ENCODE measurements around the gene BMPR1A. TPM values are rescaled to one million over a fixed set of nuclear protein-coding genes. Genes with fewer than 3 reads are reported as not detected.

Gene BMPR1A
- total RNA-seq, 1 experiment from 2014 or later: 94.3 TPM

DNA sequence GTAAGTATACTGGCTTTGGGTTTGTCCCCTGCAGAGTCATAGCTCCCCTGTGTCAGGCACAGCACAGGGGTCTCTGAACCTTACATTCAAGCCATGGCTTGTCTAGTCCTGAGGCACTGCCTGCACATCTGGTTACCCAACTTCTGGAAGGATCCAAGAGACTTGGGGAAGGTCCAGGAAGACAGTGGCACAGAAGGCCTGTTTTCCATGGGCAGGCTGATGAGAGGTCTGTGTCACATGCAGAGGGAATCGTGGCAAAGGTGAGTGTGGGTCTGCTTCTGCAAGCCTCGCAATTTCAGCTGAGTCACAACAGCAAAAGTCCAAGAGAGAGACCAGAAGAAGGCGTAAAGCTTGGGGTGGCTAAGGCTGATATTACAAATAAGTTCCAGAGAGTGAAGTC is 28.4 kb upstream of the BMPR1A start:
- BruUV-seq (replicated peaks): no TSS peak
- no peak overlapping the region for H3K4me3 ChIP-seq (ENCODE audit: low read depth in 2 of 2, low read length in 2 of 2)
- ChIA-PET CTCF (no interaction called here), POLR2A (no interaction called here)
- ATAC-seq (no peak), DNase-seq (ENCODE audit: low read depth, low spot score) (no peak)
- no peaks in the 10 kb centered on the region for H3K9me3 ChIP-seq (ENCODE audit: control insufficient read depth, insufficient read depth, low read depth, low read length)
- no peak overlapping the region for H3K27ac ChIP-seq (ENCODE audit: low read length)
- no peaks in the 10 kb centered on the region for H3K27me3 ChIP-seq (ENCODE audit: control insufficient read depth, insufficient read depth, low read length)
- intact Hi-C loops (cut with micrococcal nuclease; ENCODE audit: unreplicated experiment): no loop called here
- no peaks in the 10 kb centered on the region for H3K36me3 ChIP-seq (ENCODE audit: control insufficient read depth, insufficient read depth, low read length)
- no peaks in the 10 kb centered on the region for H3K4me1 ChIP-seq (ENCODE audit: control insufficient read depth, insufficient read depth, low read length)
- TF ChIP-seq, protein P1, sequence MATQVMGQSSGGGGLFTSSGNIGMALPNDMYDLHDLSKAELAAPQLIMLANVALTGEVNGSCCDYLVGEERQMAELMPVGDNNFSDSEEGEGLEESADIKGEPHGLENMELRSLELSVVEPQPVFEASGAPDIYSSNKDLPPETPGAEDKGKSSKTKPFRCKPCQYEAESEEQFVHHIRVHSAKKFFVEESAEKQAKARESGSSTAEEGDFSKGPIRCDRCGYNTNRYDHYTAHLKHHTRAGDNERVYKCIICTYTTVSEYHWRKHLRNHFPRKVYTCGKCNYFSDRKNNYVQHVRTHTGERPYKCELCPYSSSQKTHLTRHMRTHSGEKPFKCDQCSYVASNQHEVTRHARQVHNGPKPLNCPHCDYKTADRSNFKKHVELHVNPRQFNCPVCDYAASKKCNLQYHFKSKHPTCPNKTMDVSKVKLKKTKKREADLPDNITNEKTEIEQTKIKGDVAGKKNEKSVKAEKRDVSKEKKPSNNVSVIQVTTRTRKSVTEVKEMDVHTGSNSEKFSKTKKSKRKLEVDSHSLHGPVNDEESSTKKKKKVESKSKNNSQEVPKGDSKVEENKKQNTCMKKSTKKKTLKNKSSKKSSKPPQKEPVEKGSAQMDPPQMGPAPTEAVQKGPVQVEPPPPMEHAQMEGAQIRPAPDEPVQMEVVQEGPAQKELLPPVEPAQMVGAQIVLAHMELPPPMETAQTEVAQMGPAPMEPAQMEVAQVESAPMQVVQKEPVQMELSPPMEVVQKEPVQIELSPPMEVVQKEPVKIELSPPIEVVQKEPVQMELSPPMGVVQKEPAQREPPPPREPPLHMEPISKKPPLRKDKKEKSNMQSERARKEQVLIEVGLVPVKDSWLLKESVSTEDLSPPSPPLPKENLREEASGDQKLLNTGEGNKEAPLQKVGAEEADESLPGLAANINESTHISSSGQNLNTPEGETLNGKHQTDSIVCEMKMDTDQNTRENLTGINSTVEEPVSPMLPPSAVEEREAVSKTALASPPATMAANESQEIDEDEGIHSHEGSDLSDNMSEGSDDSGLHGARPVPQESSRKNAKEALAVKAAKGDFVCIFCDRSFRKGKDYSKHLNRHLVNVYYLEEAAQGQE (IDR thresholded peaks at IDR 0.05; ENCODE audit: insufficient read depth in 1 of 2, low read depth in 2 of 2, low read length in 1 of 2): no peak
- no peak for TF ChIP-seq SIN3A (IDR thresholded peaks at IDR 0.05; ENCODE audit: borderline replicate concordance, insufficient read depth, low read depth, low read length)
- TF ChIP-seq TCF7L2 (IDR thresholded peaks at IDR 0.05; ENCODE audit: low read depth, low read length): no peak
- TF ChIP-seq POLR2AphosphoS5 (IDR thresholded peaks at IDR 0.05; ENCODE audit: low read depth, low read length): no peak
- TF ChIP-seq, protein P2, sequence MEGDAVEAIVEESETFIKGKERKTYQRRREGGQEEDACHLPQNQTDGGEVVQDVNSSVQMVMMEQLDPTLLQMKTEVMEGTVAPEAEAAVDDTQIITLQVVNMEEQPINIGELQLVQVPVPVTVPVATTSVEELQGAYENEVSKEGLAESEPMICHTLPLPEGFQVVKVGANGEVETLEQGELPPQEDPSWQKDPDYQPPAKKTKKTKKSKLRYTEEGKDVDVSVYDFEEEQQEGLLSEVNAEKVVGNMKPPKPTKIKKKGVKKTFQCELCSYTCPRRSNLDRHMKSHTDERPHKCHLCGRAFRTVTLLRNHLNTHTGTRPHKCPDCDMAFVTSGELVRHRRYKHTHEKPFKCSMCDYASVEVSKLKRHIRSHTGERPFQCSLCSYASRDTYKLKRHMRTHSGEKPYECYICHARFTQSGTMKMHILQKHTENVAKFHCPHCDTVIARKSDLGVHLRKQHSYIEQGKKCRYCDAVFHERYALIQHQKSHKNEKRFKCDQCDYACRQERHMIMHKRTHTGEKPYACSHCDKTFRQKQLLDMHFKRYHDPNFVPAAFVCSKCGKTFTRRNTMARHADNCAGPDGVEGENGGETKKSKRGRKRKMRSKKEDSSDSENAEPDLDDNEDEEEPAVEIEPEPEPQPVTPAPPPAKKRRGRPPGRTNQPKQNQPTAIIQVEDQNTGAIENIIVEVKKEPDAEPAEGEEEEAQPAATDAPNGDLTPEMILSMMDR (IDR thresholded peaks at IDR 0.05): no peak
- in situ Hi-C loops (cut with HindIII; ENCODE audit: low pct_unique_long_range_greater_than_20kb, low sequenced_read_pairs): no loop called here

- H3K36me3 ChIP-seq (ENCODE audit: control insufficient read depth, insufficient read depth, low read length): no peaks in the 10 kb centered on the region
- no peak overlapping the region for H3K4me3 ChIP-seq (ENCODE audit: low read depth in 2 of 2, low read length in 2 of 2)
- H3K4me1 ChIP-seq (ENCODE audit: control insufficient read depth, insufficient read depth, low read length): no peaks in the 10 kb centered on the region
- no peaks in the 10 kb centered on the region for H3K9me3 ChIP-seq (ENCODE audit: control insufficient read depth, insufficient read depth, low read depth, low read length)
- ATAC-seq (no peak), DNase-seq (ENCODE audit: low read depth, low spot score) (no peak)
- H3K27me3 ChIP-seq (ENCODE audit: control insufficient read depth, insufficient read depth, low read length): no peaks in the 10 kb centered on the region
- POLR2A ChIA-PET: no interaction called here
- H3K27ac ChIP-seq (ENCODE audit: low read length): no peak overlapping the region
- BruUV-seq (replicated peaks): no TSS peak
- intact Hi-C loops (cut with micrococcal nuclease; ENCODE audit: unreplicated experiment): no loop called here
- in situ Hi-C loops (cut with HindIII; ENCODE audit: low pct_unique_long_range_greater_than_20kb, low sequenced_read_pairs): no loop called here
- TF ChIP-seq, protein P1 (IDR thresholded peaks at IDR 0.05; ENCODE audit: insufficient read depth in 1 of 2, low read depth in 2 of 2, low read length in 1 of 2): no peak
- TF ChIP-seq TCF7L2 (IDR thresholded peaks at IDR 0.05; ENCODE audit: low read depth, low read length) (no peak), SIN3A (IDR thresholded peaks at IDR 0.05; ENCODE audit: borderline replicate concordance, insufficient read depth, low read depth, low read length) (no peak), POLR2AphosphoS5 (IDR thresholded peaks at IDR 0.05; ENCODE audit: low read depth, low read length) (no peak)
- TF ChIP-seq, protein P2 (IDR thresholded peaks at IDR 0.05): no peak
- CTCF ChIA-PET: no interaction called here
These were observed 26.7 kb upstream of the BMPR1A start for GRCh38 chr10:86729677-86730076.

Data from Panc1 (cell line).